PC-3 (cell line): ENCODE data around the gene DKK3. TPM values are rescaled to one million over a fixed set of nuclear protein-coding genes. Genes with fewer than 3 reads are reported as not detected.

ENCODE experiments used
- ATAC-seq: fragments of 200-7000 bp; cut with Tn5 transposase; 2 replicates; pipeline ENCODE4 v1.9.1; 2020; ENCODE audit warnings: mild to moderate bottlenecking, moderate library complexity
- BruUV-seq: library from RNA; stranded (reverse); fragments of 400-500 nt; replicated peaks from 2 replicates; lab custom pipeline; 2021; lab: Mats Ljungman, UMichigan
- CTCF ChIA-PET: fragments of 300-600 bp; sonication (Branson Sonifier 250); formaldehyde crosslinking; loops from one replicate; lab custom pipeline; 2022; ENCODE audit warnings: antibody characterized with exemption; lab: Charles Lee
- POLR2A ChIA-PET: fragments of 300-600 bp; sonication (Branson Sonifier 250); formaldehyde crosslinking; loops from one replicate; lab custom pipeline; 2022; ENCODE audit warnings: antibody characterized with exemption; ENCODE audit not compliant: unreplicated experiment; lab: Charles Lee
- DNase-seq: peaks from one replicate; pipeline ENCODE4 v3.0.0-alpha.2; 2015
- H2AFZ ChIP-seq: fragments of 300-600 bp; sonication (generic); 2 replicates; pipeline ENCODE4 v1.6.0; 2016; ENCODE audit warnings: antibody characterized with exemption, low read length
- H3F3A ChIP-seq: fragments of 300-600 bp; sonication (generic); one replicate; pipeline ENCODE4 v1.6.0; 2017; ENCODE audit warnings: antibody characterized with exemption, low read length, control low read depth, mild to moderate bottlenecking; ENCODE audit not compliant: unreplicated experiment
- H3K27ac ChIP-seq: fragments of 300-600 bp; sonication (generic); 2 replicates; pipeline ENCODE4 v1.5.1; 2016; ENCODE audit warnings: mild to moderate bottlenecking, low read length
- H3K27me3 ChIP-seq: fragments of 300-600 bp; sonication (generic); 2 replicates; pipeline ENCODE4 v1.6.1; 2016; ENCODE audit warnings: low read length, mixed read lengths
- H3K36me3 ChIP-seq: fragments of 300-600 bp; sonication (generic); 2 replicates; pipeline ENCODE4 v1.6.1; 2016; ENCODE audit warnings: low read depth, mixed run types, low read length, mixed read lengths
- H3K4me1 ChIP-seq: fragments of 300-600 bp; sonication (generic); 2 replicates; pipeline ENCODE4 v1.5.1; 2016; ENCODE audit warnings: low read length; ENCODE audit not compliant: insufficient read depth
- H3K4me2 ChIP-seq: fragments of 300-600 bp; sonication (generic); 2 replicates; pipeline ENCODE4 v1.6.0; 2016; ENCODE audit warnings: low read length
- H3K4me3 ChIP-seq: fragments of 300-600 bp; sonication (generic); 2 replicates; pipeline ENCODE4 v1.5.1; 2016; ENCODE audit warnings: mild to moderate bottlenecking, low read length, mixed read lengths
- H3K79me2 ChIP-seq: fragments of 300-600 bp; sonication (generic); 2 replicates; pipeline ENCODE4 v1.6.1; 2017; ENCODE audit warnings: low read length, mixed read lengths
- H3K9ac ChIP-seq: fragments of 300-600 bp; sonication (generic); 2 replicates; pipeline ENCODE4 v1.6.0; 2016; ENCODE audit warnings: mild to moderate bottlenecking, low read length
- H3K9me2 ChIP-seq: fragments of 300-600 bp; sonication (generic); replicated peaks from 2 replicates; pipeline ENCODE4 v1.6.1; 2016; ENCODE audit warnings: mixed run types, low read length, mixed read lengths
- H3K9me3 ChIP-seq: fragments of 300-600 bp; sonication (generic); 2 replicates; pipeline ENCODE4 v1.6.1; 2016; ENCODE audit warnings: low read length, mixed read lengths
- H4K20me1 ChIP-seq: fragments of 300-600 bp; sonication (generic); 2 replicates; pipeline ENCODE4 v1.6.1; 2016; ENCODE audit warnings: low read length, mixed read lengths
- CTCF ChIP-seq: fragments of 300-600 bp; sonication (generic); conservative IDR thresholded peaks from 2 replicates; pipeline ENCODE4 v1.5.1; 2017; ENCODE audit warnings: antibody characterized with exemption, low read depth, mild to moderate bottlenecking, low read length
- EZH2 ChIP-seq: fragments of 300-600 bp; sonication (generic); IDR thresholded peaks from one replicate; pipeline ENCODE4 v1.6.1; 2017; ENCODE audit warnings: antibody characterized with exemption, mild to moderate bottlenecking, low read length; ENCODE audit not compliant: unreplicated experiment
- EZH2phosphoT487 ChIP-seq: fragments of 300-600 bp; sonication (generic); IDR thresholded peaks from 2 replicates; pipeline ENCODE4 v1.6.1; 2018; ENCODE audit warnings: mild to moderate bottlenecking, antibody characterized with exemption, low read length, borderline replicate concordance
- intact Hi-C: fragments of 100-400 bp; cut with micrococcal nuclease; formaldehyde crosslinking; loops from 2 replicates; pipeline ENCODE4 v1.9.0; 2023
- total RNA-seq: library from RNA; depleted of rRNA; stranded (reverse); fragments of >200 nt; gene quantifications from 2 replicates; pipeline ENCODE4 v1.2.3, GENCODE V29; 2014

Gene DKK3
- total RNA-seq, 1 experiment from 2014 or later = 0.07 TPM

GRCh38 chr11:12050470-12051286 is 42.3 kb upstream of the DKK3 start:
- H3K79me2 ChIP-seq = no peaks in the 10 kb centered on the region
- H3K36me3 ChIP-seq = no peaks in the 10 kb centered on the region
- H3K4me2 ChIP-seq = no peak overlapping the region
- peaks cover 17% of the 10 kb centered on the region; the same call in 1 of the 2 replicates for H3K4me1 ChIP-seq
- no peak overlapping the region for H3K4me3 ChIP-seq
- H3K9me2 ChIP-seq = no peaks in the 10 kb centered on the region
- ChIA-PET POLR2A (no interaction called here), CTCF (no interaction called here)
- no peaks in the 10 kb centered on the region for H3F3A ChIP-seq
- no peak overlapping the region for H3K9ac ChIP-seq
- no peaks in the 10 kb centered on the region for H3K27me3 ChIP-seq
- H4K20me1 ChIP-seq = no peaks in the 10 kb centered on the region
- BruUV-seq = no TSS peak
- H3K27ac ChIP-seq = 0 out of 2 replicates have a peak overlapping the region, but pooled peaks have one; percentile 3
- no peak overlapping the region for H2AFZ ChIP-seq
- no peak for ATAC-seq
- DNase-seq = no peak
- intact Hi-C loops = no loop called here
- no peaks in the 10 kb centered on the region for H3K9me3 ChIP-seq
- TF ChIP-seq CTCF (no peak), EZH2 (no peak), EZH2phosphoT487 (no peak)

- no peaks in the 10 kb centered on the region for H3F3A ChIP-seq
- H2AFZ ChIP-seq = no peak overlapping the region
- H3K4me2 ChIP-seq = no peak overlapping the region
- DNase-seq (peak; percentile 27), ATAC-seq (no peak)
- H3K79me2 ChIP-seq = no peaks in the 10 kb centered on the region
- H3K4me1 ChIP-seq = peaks cover 29% of the 10 kb centered on the region
- no peaks in the 10 kb centered on the region for H3K9me3 ChIP-seq
- no peak overlapping the region for H3K4me3 ChIP-seq
- H3K27me3 ChIP-seq = no peaks in the 10 kb centered on the region
- H3K9me2 ChIP-seq = no peaks in the 10 kb centered on the region
- H3K9ac ChIP-seq = no peak overlapping the region
- BruUV-seq = no TSS peak
- TF ChIP-seq EZH2phosphoT487 = no peak
- TF ChIP-seq EZH2 = no peak
- no peak for TF ChIP-seq CTCF
- no peaks in the 10 kb centered on the region for H3K36me3 ChIP-seq
- H3K27ac ChIP-seq = 0 out of 2 replicates have a peak overlapping the region, but pooled peaks have one; percentile 28
- ChIA-PET CTCF (interaction anchor here (0.7 kb wide), 1 partner anchor 38 kb away, joined by 9 read pairs; no protein-coding TSS in a partner anchor), POLR2A (interaction anchor here (0.5 kb wide), 1 partner anchor 14 kb away, joined by 3 read pairs; no protein-coding TSS in a partner anchor)
- H4K20me1 ChIP-seq = no peaks in the 10 kb centered on the region
- intact Hi-C loops = loop anchor here (5.0 to 10.0 kb wide), 2 partner anchors 108 to 1024 kb away; no protein-coding TSS in a partner anchor
These were observed 40.7 kb upstream of the DKK3 start for GRCh38 chr11:12048936-12049790.
